Endodermal cell (in vitro differentiated cells): ENCODE data around the gene ZDHHC14. TPM values are rescaled to one million over a fixed set of nuclear protein-coding genes. Genes with fewer than 3 reads are reported as not detected.
"Not testable (repeated sequence)": the region's sequence is repeated elsewhere in the genome, so short reads cannot be mapped to it uniquely, and the experiment has no call there.

Source experiments
- DNase-seq: peaks from one replicate; pipeline ENCODE4 v3.0.0-alpha.2; 2017
- H3K27ac ChIP-seq: 2 replicates; pipeline ENCODE4 v1.5.1; 2013; ENCODE audit warnings: mild to moderate bottlenecking, low read depth, low read length, moderate library complexity
- H3K27me3 ChIP-seq: 2 replicates; pipeline ENCODE4 v1.6.1; 2013; ENCODE audit warnings: mild to moderate bottlenecking, low read length, moderate library complexity; ENCODE audit not compliant: insufficient read depth, control insufficient read depth, poor library complexity, severe bottlenecking
- H3K36me3 ChIP-seq: 2 replicates; pipeline ENCODE4 v1.7.0; 2013; ENCODE audit warnings: mild to moderate bottlenecking, low read length, moderate library complexity; ENCODE audit not compliant: control insufficient read depth, insufficient read depth
- H3K4me1 ChIP-seq: one replicate; pipeline ENCODE4 v1.7.0; 2013; ENCODE audit warnings: low read length; ENCODE audit not compliant: control insufficient read depth, insufficient read depth
- H3K4me3 ChIP-seq: 2 replicates; pipeline ENCODE4 v1.5.1; 2013; ENCODE audit warnings: mild to moderate bottlenecking, low read length, moderate library complexity
- H3K9ac ChIP-seq: 2 replicates; pipeline ENCODE4 v1.6.1; 2013; ENCODE audit warnings: mild to moderate bottlenecking, low read length, moderate library complexity; ENCODE audit not compliant: poor library complexity, severe bottlenecking; ENCODE audit errors: extremely low read depth
- H3K9me3 ChIP-seq: 2 replicates; pipeline ENCODE4 v1.6.1; 2013; ENCODE audit warnings: mild to moderate bottlenecking, low read length, moderate library complexity; ENCODE audit not compliant: control insufficient read depth
- H3K27ac Mint-ChIP-seq: 2 replicates; pipeline ENCODE4 v1.8.0; 2020; ENCODE audit warnings: mixed read lengths
- H3K27me3 Mint-ChIP-seq: 2 replicates; pipeline ENCODE4 v1.8.0; 2021; ENCODE audit warnings: mild to moderate bottlenecking, mixed read lengths; ENCODE audit not compliant: insufficient read depth
- H3K36me3 Mint-ChIP-seq: 2 replicates; pipeline ENCODE4 v1.8.0; 2020; ENCODE audit warnings: low read depth, mixed read lengths
- H3K4me1 Mint-ChIP-seq: 2 replicates; pipeline ENCODE4 v1.8.0; 2020; ENCODE audit warnings: mixed read lengths
- H3K4me3 Mint-ChIP-seq: 2 replicates; pipeline ENCODE4 v1.8.0; 2020; ENCODE audit warnings: mild to moderate bottlenecking, moderate library complexity, mixed read lengths
- H3K9me3 Mint-ChIP-seq: 2 replicates; pipeline ENCODE4 v1.8.0; 2020; ENCODE audit warnings: mild to moderate bottlenecking, mixed read lengths
- WGBS, 2 experiments: methylation state at CpG; one replicate each; pipeline versions ENCODE4 v1.1.5 to v1.1.7; 2013; ENCODE audit warnings: missing lambda C conversion rate in 2 of 2, mixed read lengths in 1 of 2; ENCODE audit not compliant: insufficient coverage in 1 of 2, insufficient read length in 1 of 2; 5-methylcytosine and 5-hydroxymethylcytosine counted together
- total RNA-seq, 2 donors: library from RNA; stranded (reverse); fragmentation: NEBNext Ultra II Directional in 1 of 2; extraction: Animal tissue kit (Norgen Biotek cat#: 25700) in 1 of 2; gene quantifications; 2 replicates in 1 of 2; 3 replicates in 1 of 2; pipeline ENCODE4 v1.2.1, GENCODE V29; 2021
- TF ChIP-seq, protein P1 (sequence below): fragments of 200-600 bp; sonication (generic); conservative IDR thresholded peaks from 2 replicates; pipeline ENCODE4 v1.5.0; 2021; ENCODE audit warnings: antibody characterized with exemption, mild to moderate bottlenecking

Gene ZDHHC14
- total RNA-seq, 2 donors from 2014 or later, result 2.3 to 4.5 TPM

DNA sequence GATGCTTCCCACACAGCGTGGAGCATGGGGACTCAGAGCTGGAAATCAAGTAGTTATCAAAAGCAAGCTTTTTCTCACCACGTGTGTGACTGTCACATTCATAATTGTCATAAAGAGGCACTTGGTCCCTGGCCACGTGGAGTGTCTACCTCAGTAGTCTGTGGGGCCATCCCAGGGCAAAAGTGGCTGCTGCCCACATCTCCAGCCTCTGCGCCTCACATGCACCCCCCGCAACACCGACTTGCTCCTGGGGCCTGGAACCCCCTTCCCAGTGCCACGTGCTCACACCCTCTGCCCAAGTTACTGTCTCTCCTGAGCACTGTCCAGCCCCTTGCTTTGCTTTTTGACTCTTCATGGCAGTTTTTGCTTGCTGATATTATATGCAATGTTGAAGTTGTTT is 308.9 kb downstream of the ZDHHC14 start:
- Histone ChIP-seq H3K4me1 (no peaks in the 10 kb centered on the region), H3K9me3 (no peaks in the 10 kb centered on the region), H3K4me3 (no peak overlapping the region), H3K27ac (no peak overlapping the region), H3K36me3 (no peaks in the 10 kb centered on the region), H3K27me3 (no peaks in the 10 kb centered on the region), H3K9ac (no peak overlapping the region)
- H3K9me3 Mint-ChIP-seq, result no peaks in the 10 kb centered on the region
- no peak overlapping the region for H3K27ac Mint-ChIP-seq
- H3K4me1 Mint-ChIP-seq, result no peaks in the 10 kb centered on the region
- no peak for DNase-seq
- TF ChIP-seq, protein P1, sequence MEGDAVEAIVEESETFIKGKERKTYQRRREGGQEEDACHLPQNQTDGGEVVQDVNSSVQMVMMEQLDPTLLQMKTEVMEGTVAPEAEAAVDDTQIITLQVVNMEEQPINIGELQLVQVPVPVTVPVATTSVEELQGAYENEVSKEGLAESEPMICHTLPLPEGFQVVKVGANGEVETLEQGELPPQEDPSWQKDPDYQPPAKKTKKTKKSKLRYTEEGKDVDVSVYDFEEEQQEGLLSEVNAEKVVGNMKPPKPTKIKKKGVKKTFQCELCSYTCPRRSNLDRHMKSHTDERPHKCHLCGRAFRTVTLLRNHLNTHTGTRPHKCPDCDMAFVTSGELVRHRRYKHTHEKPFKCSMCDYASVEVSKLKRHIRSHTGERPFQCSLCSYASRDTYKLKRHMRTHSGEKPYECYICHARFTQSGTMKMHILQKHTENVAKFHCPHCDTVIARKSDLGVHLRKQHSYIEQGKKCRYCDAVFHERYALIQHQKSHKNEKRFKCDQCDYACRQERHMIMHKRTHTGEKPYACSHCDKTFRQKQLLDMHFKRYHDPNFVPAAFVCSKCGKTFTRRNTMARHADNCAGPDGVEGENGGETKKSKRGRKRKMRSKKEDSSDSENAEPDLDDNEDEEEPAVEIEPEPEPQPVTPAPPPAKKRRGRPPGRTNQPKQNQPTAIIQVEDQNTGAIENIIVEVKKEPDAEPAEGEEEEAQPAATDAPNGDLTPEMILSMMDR, result no peak
- no peaks in the 10 kb centered on the region for H3K36me3 Mint-ChIP-seq
- no peak overlapping the region for H3K4me3 Mint-ChIP-seq
- WGBS, 2 experiments, result 92 to 97% methylated on average over 7 of the region's 7 CpGs
- H3K27me3 Mint-ChIP-seq, result peaks cover 5% of the 10 kb centered on the region

DNA sequence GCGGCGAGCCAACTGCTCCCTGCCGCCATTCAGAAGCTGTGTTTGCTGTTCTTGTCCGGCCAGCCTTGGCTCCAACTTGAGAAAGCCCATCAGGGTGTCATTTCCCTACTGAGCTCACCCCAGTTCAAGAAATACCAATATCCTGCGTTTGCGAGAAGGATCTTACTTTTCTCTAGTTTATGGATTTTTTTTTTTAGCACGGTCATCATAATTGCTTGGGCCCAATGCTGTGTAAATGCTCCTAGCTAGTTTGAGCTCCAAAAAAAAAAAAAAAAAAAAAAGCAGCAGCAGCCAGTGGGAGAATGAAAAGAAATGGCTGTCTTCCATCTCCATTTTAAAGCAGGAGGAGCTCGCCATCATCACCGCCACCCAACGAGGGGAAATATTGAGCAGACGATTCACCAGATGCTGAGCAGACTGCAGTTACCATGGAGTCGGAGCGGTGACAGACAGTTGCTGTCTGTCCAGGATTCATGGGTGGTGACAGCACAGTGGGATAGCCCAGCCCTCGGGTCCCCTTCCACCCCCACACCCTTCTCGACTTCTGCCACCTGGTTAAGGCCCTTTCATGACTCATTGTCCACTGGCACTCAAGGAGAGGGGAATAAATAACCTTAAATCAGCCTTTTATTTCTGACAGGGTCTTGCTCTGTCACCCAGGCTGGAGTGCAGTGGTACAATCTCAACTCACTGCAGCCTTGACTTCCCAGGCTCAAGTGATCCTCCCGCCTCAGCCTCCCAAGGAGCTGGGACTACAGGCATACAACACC is 309.6 kb downstream of the ZDHHC14 start:
- no peak overlapping the region for H3K9ac ChIP-seq
- Mint-ChIP-seq H3K4me3 (no peak overlapping the region), H3K36me3 (no peaks in the 10 kb centered on the region), H3K27ac (no peak overlapping the region), H3K9me3 (no peaks in the 10 kb centered on the region), H3K4me1 (no peaks in the 10 kb centered on the region), H3K27me3 (peaks cover 5% of the 10 kb centered on the region)
- H3K27me3 ChIP-seq, result no peaks in the 10 kb centered on the region
- TF ChIP-seq, protein P1, result no peak
- no peaks in the 10 kb centered on the region for H3K4me1 ChIP-seq
- 82 to 88% methylated on average over 13 to 16 of the region's 16 CpGs for WGBS, 2 experiments
- H3K27ac ChIP-seq, result peak overlapping the region; percentile 17
- H3K9me3 ChIP-seq, result no peaks in the 10 kb centered on the region
- no peaks in the 10 kb centered on the region for H3K36me3 ChIP-seq
- H3K4me3 ChIP-seq, result no peak overlapping the region
- no peak for DNase-seq

DNA sequence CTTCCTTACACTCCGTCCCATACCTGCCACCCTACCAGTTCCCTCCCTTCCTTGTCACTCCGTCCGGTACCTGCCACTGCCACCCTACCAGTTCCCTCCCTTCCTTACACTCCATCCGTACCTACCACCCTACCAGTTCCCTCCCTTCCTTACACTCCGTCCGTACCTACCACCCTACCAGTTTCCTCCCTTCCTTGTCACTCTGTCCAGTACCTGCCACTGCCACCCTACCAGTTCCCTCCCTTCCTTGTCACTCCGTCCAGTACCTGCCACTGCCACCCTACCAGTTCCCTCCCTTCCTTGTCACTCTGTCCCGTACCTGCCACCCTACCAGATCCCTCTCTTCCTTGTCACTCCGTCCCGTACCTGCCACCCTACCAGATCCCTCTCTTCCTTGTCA is 310.6 kb downstream of the ZDHHC14 start:
- not testable (repeated sequence) for H3K27me3 ChIP-seq, DNase-seq, H3K27ac ChIP-seq, H3K27ac Mint-ChIP-seq, H3K9ac ChIP-seq, H3K4me1 ChIP-seq, H3K4me3 Mint-ChIP-seq, H3K4me3 ChIP-seq, H3K4me1 Mint-ChIP-seq, H3K27me3 Mint-ChIP-seq, H3K9me3 ChIP-seq, H3K36me3 Mint-ChIP-seq, H3K9me3 Mint-ChIP-seq, H3K36me3 ChIP-seq
- WGBS, 2 experiments, result 87 to 89% methylated on average over 5 to 10 of the region's 10 CpGs
